GM18870 (cell line): ENCODE measurements around the gene CBL.

Source experiments
- ATAC-seq: cut with Tn5 transposase; IDR thresholded peaks from one replicate; pipeline ENCODE4 v1.9.1; 2021; ENCODE audit warnings: moderate library complexity; ENCODE audit not compliant: unreplicated experiment

CBL gene

GRCh38 chr11:119307219-119307618, 101.1 kb downstream of the CBL start:
- ATAC-seq = no peak

GRCh38 chr11:119307974-119308373, 101.8 kb downstream of the CBL start:
- ATAC-seq = no peak

DNA sequence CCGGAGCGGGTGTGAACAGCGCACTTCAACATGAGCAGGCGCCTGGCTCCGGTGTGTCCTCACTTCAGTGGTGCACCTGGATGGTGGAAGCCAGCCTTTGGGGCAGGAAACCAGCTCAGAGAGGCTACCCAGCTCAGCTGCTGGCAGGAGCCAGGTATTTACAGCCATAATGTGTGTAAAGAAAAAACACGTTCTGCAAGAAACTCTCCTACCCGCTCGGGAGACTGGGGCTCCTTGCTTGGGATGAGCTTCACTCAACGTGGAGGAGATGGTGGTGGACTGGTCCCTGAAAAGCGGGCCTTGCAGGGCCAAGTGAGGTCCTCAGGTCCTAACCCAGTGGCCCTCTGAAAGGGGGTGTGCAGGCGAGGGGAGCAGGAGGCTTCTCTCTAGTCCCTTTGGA, 103.3 kb downstream of the CBL start:
- ATAC-seq = no peak

DNA sequence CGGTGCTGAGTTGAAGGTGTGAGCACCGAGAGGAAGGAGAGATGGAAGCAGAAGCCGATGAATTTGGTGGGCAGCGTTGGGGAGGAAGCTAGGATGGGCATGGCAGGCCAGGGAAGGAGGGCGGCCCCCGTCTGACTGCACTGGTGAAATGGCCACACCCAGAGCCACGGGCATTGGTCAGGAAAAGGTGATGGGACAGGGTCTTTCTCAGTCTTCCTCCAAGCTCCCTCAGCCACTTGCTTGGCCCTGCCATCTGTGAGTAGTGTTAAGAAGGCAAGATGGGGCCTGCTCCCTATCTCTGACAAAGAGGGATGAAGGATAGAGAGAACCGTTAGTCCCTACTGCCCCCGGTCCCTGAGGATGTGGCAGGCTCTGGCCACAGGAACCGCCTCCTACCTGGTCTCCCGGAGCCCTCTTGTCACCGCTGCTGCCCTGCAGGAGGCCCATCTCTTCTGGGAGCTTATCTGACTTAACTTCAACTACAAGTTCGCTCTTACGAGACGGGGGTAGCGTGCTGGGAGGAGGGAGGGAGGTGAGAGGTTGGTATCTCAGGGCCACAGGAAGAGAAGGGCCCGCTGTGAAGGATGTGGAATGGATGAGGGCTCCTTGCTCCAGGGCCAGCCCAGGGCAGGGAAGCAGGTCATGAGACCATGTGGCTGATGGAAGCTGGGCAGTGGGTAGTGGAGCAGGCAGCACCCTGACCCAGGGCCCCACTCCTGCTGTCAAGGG, 104.0 kb downstream of the CBL start:
- no peak for ATAC-seq

- ATAC-seq = no peak
These were observed 104.5 kb downstream of the CBL start for GRCh38 chr11:119310682-119311052.

GRCh38 chr11:119314726-119315125, 108.6 kb downstream of the CBL start:
- no peak for ATAC-seq

- ATAC-seq = no peak
These were observed 109.2 kb downstream of the CBL start for GRCh38 chr11:119315131-119316015.

GRCh38 chr11:119316016-119316728, 110.0 kb downstream of the CBL start:
- no peak for ATAC-seq

- no peak for ATAC-seq
These were observed 110.8 kb downstream of the CBL start, which contains the start of gene MCAM for GRCh38 chr11:119316729-119317591. TSS of gene MCAM (minus strand) at chr11:119317130. CDS start at chr11:119317101, 29 bp downstream.

- no peak for ATAC-seq
These were observed 111.6 kb downstream of the CBL start for GRCh38 chr11:119317592-119318239.

DNA sequence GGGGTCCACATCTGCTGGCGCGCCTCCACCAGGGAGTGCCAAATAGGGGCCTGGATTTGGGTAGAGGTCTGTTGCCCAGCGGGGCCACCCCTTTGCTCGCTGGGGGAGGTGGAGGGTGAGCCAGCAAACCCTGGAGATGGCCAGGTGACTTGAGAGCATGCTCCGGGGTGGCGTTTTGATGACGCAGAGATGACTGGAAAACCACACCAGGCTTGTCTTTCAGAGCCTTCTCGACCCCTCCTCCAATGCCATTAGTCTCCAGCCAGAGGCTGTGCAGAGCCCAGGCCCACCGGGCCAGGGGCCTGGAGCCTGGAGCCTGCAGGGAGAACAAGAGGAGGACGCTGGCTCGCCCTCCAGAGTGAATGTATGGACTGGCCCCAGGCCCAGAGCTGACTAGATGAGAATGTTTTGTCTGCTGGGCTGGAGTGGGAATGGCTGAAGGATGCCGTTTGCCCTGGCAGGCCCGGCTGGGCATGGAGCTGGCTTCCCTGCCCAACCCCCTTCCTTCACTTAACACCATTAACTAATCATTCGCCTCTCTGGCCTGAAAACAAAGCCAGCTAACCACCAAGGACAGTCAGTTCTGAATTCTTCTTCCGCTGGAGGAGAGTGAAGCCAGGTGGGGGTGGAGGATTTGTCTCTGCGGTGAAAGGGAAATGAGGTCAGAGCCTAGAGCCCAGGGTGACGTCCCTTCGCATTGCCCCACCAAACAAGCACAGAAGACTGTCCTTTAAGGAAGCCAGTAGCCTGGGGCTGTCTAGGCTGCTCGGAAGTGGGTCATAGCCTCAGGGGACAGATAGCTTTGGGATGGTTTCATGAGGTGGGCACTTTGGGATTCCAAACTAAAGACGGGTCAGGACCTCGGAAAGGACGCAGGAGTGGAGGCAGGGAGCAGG, 112.3 kb downstream of the CBL start:
- no peak for ATAC-seq

DNA sequence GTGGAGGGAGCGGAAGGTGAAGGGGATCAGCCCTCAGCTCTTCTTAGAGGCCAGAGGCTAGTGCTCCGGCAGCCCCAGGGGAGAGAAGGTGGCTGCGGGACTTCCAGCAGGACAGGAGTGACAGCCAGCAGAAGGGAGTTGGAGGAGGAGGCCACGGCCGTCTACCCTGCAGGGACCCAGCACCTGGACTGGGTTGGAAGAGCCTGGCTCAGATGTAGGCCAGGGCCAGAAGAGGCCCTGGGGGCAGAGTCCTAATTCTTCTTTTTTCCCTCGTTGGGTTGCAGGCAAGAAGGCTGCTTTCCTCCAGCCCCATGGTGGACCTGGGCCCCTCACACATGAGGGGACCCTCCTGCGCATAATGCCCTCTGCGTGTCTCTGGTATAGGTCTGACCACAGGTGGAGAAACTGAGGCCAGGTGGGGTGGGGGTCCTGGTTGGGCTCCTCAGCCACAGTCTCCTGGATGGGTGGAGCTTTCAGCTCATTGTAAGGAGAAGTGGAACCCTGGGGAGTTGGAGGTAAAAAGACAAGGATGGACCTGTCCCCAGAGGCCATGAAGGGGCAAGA, 113.1 kb downstream of the CBL start:
- ATAC-seq = no peak

GRCh38 chr11:119319700-119320239, 113.6 kb downstream of the CBL start:
- ATAC-seq = no peak

DNA sequence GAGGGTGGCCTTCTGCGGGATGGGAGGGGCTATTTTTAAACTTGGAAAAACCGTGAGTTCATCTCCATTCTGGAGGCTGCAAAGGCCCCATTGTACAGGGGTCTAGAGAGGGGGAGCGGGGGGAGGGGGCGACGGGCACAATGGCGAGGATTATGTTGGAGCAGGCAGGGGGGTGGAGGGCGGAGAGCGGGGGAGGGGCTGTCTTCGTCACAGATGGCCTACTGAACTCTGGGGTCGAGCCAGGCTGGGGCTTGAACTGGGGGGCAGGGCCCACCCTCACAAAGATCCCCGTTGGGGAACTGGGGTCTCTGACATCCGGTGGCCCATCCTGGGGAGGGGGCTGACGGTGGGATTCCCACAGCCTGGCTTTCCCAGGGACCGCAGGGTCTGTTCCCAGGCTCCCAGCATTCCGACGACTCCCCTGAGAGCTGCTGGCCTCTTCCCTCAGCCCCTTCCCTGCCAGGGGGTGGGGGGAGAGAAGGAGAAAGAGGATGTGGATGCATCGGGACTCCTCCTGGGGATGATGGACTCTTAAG, 114.2 kb downstream of the CBL start:
- ATAC-seq = no peak

DNA sequence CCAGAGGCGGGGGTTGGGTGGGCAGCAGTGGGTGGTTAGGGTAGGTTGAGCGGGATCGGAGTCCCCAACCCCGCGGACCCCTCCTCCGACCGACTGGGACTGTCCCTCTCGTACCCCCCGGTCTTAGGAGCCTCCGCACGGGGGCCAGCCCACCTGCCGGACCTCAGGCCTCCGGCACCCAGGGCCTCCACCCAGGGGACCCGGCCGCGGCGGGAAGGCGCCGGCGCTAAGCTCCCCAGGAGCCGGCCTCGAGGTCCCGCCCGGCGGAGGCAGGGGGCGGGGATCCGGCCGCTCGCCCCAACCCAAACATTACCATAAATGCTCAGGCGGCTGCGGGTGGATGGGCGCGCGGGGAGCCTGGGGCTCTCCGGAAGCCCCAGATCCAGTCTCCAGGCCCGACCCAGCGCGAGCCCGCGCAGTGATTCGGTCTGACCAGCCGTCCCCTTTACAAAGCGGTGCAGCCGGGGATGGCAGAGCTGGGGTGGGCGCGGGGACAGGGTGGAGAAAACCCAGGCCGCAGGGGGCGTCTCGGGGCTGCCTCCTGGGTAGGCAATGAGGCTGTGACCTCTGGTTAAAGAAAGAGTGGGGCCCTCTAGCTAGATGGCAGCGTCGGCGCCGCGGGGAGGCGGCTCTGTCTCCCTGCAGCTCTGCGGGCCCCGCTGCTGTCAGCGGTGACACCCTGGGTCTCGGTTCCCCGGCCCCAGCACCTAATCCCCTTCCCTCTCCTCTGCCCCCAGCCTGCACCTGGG, 114.8 kb downstream of the CBL start:
- no peak for ATAC-seq

- ATAC-seq = no peak
These were observed 116.2 kb downstream of the CBL start for GRCh38 chr11:119322360-119322739.

GRCh38 chr11:119322921-119323531, 116.9 kb downstream of the CBL start:
- ATAC-seq = no peak
